HEK293T (cell line): ENCODE measurements around the gene ANKRD12.

Source experiments
- BHLHE40 ChIP-seq: fragments of 450-650 bp; IDR thresholded peaks from 2 replicates; pipeline ENCODE4 v1.6.1; 2016; ENCODE audit warnings: mild to moderate bottlenecking, moderate library complexity, borderline replicate concordance
- FOXM1 ChIP-seq: fragments of 450-650 bp; IDR thresholded peaks from 2 replicates; pipeline ENCODE4 v1.6.1; 2017; ENCODE audit warnings: mild to moderate bottlenecking, borderline replicate concordance
- HDGF ChIP-seq: fragments of 450-650 bp; IDR thresholded peaks from 2 replicates; pipeline ENCODE4 v1.6.1; 2017; ENCODE audit warnings: antibody characterized with exemption, borderline replicate concordance
- SUZ12 ChIP-seq: fragments of 450-650 bp; IDR thresholded peaks from 2 replicates; pipeline ENCODE4 v1.6.1; 2016; ENCODE audit warnings: mild to moderate bottlenecking

GRCh38 chr18:9249254-9249653 lies 112.7 kb downstream of the ANKRD12 start:
- TF ChIP-seq SUZ12 = no peak
- no peak for TF ChIP-seq HDGF
- TF ChIP-seq FOXM1 = no peak
- TF ChIP-seq BHLHE40 = no peak
